Mucosa of descending colon (tissue), 3 donors: ENCODE results near the gene JMJD7. TPM values are rescaled to one million over a fixed set of nuclear protein-coding genes. Genes with fewer than 3 reads are reported as not detected.

Source experiments
- ATAC-seq: fragments of 200-7000 bp; cut with Tn5 transposase; one replicate; pipeline ENCODE4 v1.9.1; 2020; ENCODE audit warnings: mild to moderate bottlenecking, moderate library complexity
- DNase-seq, 3 donors: peaks; one replicate each; pipeline ENCODE4 v3.0.0-alpha.2; 2020
- H3K36me3 ChIP-seq: fragments of 200-600 bp; one replicate; pipeline ENCODE4 v1.8.0; 2021; ENCODE audit warnings: low read depth, mild to moderate bottlenecking
- H3K4me1 ChIP-seq: fragments of 200-600 bp; one replicate; pipeline ENCODE4 v1.8.0; 2021; ENCODE audit warnings: low read depth, mild to moderate bottlenecking
- H3K4me3 ChIP-seq: fragments of 200-600 bp; one replicate; pipeline ENCODE4 v1.8.0; 2021; ENCODE audit warnings: mild to moderate bottlenecking
- H3K9me3 ChIP-seq: fragments of 200-600 bp; one replicate; pipeline ENCODE4 v1.8.0; 2021; ENCODE audit warnings: mild to moderate bottlenecking
- CTCF ChIP-seq: fragments of 200-600 bp; IDR thresholded peaks from one replicate; pipeline ENCODE4 v1.8.0; 2022; ENCODE audit warnings: antibody characterized with exemption, mild to moderate bottlenecking
- intact Hi-C, 2 donors: fragments of 100-400 bp; cut with DNase I in 1 of 2; cut with micrococcal nuclease in 1 of 2; formaldehyde crosslinking; loops; one replicate each; pipeline versions ENCODE4 v1.11.0 to v1.11.1; 2022; cut with DNase I, micrococcal nuclease
- total RNA-seq, 3 donors: library from RNA; stranded (reverse); fragmentation: NEBNext Ultra II Directional in 2 of 3; extraction: Animal tissue kit (Norgen Biotek cat#: 25700) in 2 of 3; gene quantifications; one replicate each; pipeline versions ENCODE4 v1.2.1 to v1.2.4, GENCODE V29; 2021 to 2023
- donor health status: DM: no; HTN: no; CAD: no; lungs with moderate emphysema.
- donor health status: DM: no; HTN: no; CAD: no.
- donor health status: DM: no; HTN: yes; CAD: no.

The JMJD7 gene
- total RNA-seq, 3 donors from 2014 or later: 9.8 to 15.2 (median 10.8) TPM

GRCh38 chr15:41852736-41853590, 25.1 kb downstream of the JMJD7 start:
- H3K9me3 ChIP-seq: no peaks in the 10 kb centered on the region
- H3K36me3 ChIP-seq: no peaks in the 10 kb centered on the region
- intact Hi-C loops: no loop called here
- no peak for DNase-seq
- H3K4me1 ChIP-seq: no peaks in the 10 kb centered on the region
- no peak overlapping the region for H3K4me3 ChIP-seq
- TF ChIP-seq CTCF: no peak
- ATAC-seq: no peak

GRCh38 chr15:41853831-41854230, 25.9 kb downstream of the JMJD7 start:
- Histone ChIP-seq H3K36me3 (no peaks in the 10 kb centered on the region), H3K4me3 (no peak overlapping the region), H3K4me1 (no peaks in the 10 kb centered on the region), H3K9me3 (no peaks in the 10 kb centered on the region)
- TF ChIP-seq CTCF: no peak
- ATAC-seq (no peak), DNase-seq (no peak)
- intact Hi-C loops: no loop called here

- DNase-seq: no peak
- ATAC-seq: no peak
- TF ChIP-seq CTCF: no peak
- Histone ChIP-seq H3K9me3 (no peaks in the 10 kb centered on the region), H3K4me1 (no peaks in the 10 kb centered on the region), H3K36me3 (no peaks in the 10 kb centered on the region), H3K4me3 (no peak overlapping the region)
- intact Hi-C loops: no loop called here
Observed at GRCh38 chr15:41854443-41854842, 26.6 kb downstream of the JMJD7 start.

- Histone ChIP-seq H3K9me3 (no peaks in the 10 kb centered on the region), H3K4me1 (no peaks in the 10 kb centered on the region), H3K4me3 (no peak overlapping the region), H3K36me3 (no peaks in the 10 kb centered on the region)
- no peak for ATAC-seq
- TF ChIP-seq CTCF: no peak
- intact Hi-C loops: no loop called here
- no peak for DNase-seq
Observed at GRCh38 chr15:41855261-41855961, 27.5 kb downstream of the JMJD7 start.

GRCh38 chr15:41856262-41856661, 28.4 kb downstream of the JMJD7 start:
- no peak for DNase-seq
- Histone ChIP-seq H3K36me3 (no peaks in the 10 kb centered on the region), H3K4me3 (no peak overlapping the region), H3K4me1 (no peaks in the 10 kb centered on the region), H3K9me3 (no peaks in the 10 kb centered on the region)
- TF ChIP-seq CTCF: no peak
- intact Hi-C loops: no loop called here
- ATAC-seq: no peak
